DMS53 treated with DMSO at 0.1 percent for 48 hours (cell line): ENCODE measurements around the gene ZNF148.

ENCODE experiments used
- DNase-seq: peaks from one replicate; lab custom pipeline; 2025; ENCODE audit not compliant: unreplicated experiment; lab: John Stamatoyannopoulos, UW

Gene ZNF148

DNA sequence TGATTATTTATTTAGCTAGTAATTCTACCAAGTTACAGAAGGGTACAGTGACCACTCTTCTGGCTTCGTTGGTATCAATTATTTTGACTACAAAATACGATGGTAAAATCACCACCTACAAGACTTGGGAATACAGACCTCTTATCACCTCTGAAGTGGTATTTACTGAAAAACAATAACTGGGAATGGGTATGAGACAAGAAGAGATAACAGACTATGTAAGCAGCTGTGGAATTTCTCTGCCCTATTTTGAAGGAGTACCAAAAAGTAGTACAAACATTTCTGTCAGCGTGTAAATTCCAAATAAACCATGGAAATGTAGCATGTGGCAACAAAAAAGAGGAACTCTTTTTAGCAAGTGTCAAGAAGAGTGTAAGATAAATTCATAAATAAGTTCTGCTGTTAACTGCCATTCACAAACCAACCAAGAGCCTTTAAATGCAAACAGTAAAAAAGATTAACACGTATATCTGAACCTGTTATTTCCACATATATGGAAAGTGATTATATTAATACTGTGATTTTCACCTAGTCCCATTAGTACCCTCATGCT, 85.6 kb downstream of the ZNF148 start:
- no peak for DNase-seq

GRCh38 chr3:125287248-125287647, 87.9 kb downstream of the ZNF148 start:
- no peak for DNase-seq

DNA sequence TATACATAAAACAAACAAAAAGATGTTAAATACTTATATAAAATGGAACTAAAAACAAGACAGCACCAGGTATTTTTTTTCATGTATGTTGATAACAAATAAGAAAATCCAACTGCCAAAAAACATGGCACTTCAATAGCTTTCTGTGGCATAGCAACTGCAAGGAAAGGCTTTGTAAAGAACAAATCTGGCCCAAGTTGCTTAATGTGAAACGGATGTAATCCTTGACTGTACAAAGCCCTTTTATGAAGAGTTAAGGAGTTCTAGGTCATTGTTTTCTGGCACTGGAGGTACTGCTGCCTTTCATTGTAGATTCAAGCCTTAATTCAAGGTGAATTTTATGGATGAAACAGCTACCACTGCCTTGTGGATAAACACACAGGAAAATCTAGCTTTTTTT, 93.7 kb downstream of the ZNF148 start:
- DNase-seq = no peak

DNA sequence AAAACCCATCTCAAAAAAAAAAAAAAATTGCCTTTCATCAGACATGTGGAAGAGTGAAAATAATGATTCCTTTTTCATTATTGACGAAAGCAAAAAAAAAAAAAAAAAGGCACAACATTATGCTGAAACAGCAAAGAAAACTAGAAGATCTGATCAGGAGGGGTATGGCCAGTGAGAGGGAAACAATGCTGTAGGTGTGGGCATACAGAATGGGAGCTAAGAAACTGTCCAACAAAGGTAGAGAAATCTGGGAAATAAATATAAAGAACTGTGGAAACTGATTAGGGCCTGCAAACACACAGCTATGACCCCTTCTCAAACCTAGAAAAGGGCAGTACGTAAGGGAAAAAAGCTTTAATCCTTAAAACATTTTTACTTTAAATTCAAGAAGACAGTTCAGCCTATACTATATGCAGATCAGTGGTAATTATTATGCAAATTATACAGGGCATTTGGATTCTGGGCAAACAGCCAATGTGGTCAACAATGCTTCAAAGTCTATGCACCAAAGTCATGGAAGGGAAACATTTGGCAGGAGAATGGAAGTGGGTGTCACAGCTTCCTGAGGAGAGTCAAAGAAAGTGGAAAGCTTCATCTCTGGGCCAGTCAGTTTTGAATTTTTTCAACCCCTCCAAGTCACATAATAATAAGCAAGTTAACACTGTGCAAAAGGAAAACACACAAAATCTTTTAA, 94.3 kb downstream of the ZNF148 start:
- DNase-seq = no peak

DNA sequence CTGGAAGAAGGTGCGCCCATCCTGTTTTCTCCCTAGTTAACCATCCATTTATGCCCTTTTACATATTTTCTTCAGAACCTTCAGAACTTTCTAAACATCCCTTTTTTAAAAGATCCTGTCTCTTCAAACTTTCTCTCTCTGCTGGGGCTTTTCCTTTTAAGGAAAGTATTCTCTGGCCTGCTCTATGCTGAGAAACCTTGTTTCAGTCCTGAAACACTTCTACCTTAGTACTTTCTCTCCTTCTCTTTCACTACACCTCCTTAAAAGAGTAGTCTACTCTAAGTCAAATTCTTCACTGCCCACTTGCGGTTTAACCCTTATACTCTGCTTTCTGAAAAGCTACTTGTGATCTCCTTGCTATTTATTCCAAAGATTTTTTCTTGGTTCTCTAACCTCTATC, 97.0 kb downstream of the ZNF148 start:
- DNase-seq = no peak

GRCh38 chr3:125271127-125271526, 104.0 kb downstream of the ZNF148 start:
- DNase-seq = no peak

GRCh38 chr3:125267460-125267859, 107.7 kb downstream of the ZNF148 start:
- DNase-seq = no peak

- DNase-seq = no peak
These were observed 108.2 kb downstream of the ZNF148 start for GRCh38 chr3:125266971-125267370.

GRCh38 chr3:125262161-125262560, 113.0 kb downstream of the ZNF148 start:
- DNase-seq = no peak

DNA sequence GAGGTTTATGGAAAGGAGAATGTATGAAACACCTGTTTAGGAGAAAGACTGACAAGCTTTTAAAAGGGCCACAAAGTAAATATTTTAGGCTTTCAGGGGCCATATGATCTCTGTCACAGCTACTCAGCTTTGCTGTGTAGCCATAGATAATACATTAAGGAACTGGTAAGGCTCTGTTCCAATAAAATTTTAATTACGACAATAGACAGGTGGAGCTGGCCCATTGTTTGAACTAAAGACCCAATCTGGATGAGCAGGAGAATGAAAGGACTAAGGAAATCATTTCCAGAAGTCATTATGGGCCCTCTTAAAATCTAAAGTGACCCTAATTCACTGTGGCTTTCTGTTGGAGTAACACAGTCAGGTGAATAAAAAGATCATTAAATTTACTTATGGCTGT, 114.1 kb downstream of the ZNF148 start:
- DNase-seq = no peak

GRCh38 chr3:125260158-125260557, 115.0 kb downstream of the ZNF148 start:
- no peak for DNase-seq

DNA sequence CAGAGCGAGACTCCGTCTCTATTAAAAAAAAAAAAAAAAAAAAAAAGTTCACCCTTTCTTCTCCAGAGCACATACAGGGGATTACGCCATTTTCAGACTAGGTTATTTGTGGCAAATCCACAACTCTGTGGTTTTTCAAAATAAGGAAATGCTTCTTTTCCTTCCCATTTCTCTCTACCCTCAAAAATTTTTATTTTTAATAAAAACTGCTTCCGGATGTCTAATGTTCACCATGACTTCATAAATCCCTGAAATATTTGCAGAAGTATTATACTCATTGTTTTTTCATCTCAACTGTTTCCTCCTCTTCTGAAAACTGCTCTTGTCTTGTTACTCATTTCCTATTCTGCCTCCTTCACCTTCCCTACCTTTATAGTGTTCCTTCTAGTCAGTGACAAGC, 117.6 kb downstream of the ZNF148 start:
- DNase-seq = no peak

DNA sequence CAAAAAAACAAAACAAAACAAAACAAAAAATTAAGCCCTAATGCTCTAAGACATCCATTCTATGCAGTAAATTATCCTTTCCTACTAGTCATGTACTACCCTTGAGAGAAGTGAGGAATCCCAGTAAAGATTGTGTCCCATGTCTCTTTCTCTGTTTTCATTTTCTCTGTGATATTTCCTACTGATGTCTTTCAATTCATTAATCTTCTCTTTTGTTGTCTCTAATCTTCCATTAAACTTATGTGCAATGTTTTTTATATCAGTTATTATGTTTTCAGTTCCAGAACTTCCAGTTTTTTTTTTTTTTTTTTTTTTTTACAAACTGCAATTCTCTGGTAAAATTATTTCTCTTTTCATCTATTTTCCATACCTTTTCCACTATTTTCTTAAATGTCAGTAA, 118.5 kb downstream of the ZNF148 start:
- no peak for DNase-seq

DNA sequence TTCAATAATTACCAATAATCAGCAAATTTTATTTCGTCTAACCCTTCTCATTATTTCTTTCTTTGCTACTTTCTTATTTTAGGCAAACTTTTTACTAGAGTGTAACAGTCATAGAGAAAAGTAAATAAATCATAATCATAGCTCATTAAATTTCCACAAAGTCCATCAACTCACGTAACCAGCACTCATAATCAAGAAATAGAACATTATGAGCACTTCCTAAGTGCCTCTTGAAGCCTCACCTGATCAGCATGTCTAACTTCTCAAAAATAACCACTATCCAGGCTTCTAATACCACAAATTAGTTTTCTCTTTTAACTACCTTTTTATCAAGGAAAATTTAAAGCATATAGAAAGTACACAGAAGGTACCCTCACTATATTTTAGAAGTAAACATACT, 124.2 kb downstream of the ZNF148 start:
- DNase-seq = no peak

GRCh38 chr3:125246237-125246636, 128.9 kb downstream of the ZNF148 start:
- DNase-seq = no peak

DNA sequence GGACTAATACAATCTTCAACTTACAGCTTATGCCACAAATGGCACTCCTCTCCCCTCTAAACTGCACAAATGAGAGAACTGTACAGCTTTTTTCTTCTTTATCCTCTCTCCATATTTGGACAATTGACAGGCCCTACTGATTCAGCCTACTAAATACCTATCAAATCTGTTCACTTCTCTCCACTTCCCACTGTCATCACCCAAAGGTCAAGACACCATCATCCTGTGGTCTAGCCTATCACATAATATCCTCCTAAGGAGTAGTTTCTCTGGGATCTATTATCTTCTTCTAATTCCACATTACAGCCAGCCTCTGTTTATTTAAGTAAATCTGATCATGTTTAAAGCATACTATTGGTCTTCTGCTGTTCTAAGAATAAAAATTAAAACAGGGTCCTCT, 129.6 kb downstream of the ZNF148 start:
- no peak for DNase-seq

DNA sequence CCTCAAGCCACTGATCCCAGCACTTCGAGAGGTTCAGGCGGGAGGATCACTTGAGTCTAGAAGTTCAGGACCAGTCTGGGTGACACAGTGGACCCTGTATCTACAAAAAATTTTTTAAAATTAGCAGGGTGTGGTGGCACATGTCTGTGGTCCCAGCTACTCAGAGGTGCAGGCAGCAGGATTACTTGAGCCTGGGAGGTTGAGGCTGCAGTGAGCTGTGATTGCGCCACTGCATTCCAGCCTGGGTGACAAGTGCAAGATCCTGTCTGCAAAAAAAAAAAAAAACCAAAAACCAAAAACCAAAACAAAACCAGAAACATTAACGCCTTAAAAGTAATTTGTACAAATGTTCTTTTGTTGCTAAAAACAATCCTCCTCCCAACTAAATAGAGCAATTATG, 134.6 kb downstream of the ZNF148 start:
- DNase-seq = no peak

GRCh38 chr3:125239266-125239665, 135.9 kb downstream of the ZNF148 start:
- no peak for DNase-seq

DNA sequence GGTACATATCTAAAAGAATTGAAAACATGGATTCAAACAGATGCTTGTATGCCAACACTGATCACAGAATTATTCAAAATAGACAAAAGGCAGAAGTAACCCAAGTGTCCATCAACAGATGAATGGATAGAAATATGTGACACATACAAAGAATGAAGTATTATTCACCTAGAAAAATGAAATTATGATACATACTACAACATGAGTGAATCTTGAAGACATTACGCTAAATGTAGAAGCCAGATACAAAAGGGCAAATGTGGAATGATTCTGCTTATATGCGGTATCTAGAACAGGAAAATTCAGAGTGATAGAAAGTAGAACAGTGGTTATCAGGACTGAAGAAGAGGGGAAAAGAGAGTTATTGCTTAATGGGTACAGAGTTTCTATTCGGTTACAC, 136.4 kb downstream of the ZNF148 start:
- no peak for DNase-seq

DNA sequence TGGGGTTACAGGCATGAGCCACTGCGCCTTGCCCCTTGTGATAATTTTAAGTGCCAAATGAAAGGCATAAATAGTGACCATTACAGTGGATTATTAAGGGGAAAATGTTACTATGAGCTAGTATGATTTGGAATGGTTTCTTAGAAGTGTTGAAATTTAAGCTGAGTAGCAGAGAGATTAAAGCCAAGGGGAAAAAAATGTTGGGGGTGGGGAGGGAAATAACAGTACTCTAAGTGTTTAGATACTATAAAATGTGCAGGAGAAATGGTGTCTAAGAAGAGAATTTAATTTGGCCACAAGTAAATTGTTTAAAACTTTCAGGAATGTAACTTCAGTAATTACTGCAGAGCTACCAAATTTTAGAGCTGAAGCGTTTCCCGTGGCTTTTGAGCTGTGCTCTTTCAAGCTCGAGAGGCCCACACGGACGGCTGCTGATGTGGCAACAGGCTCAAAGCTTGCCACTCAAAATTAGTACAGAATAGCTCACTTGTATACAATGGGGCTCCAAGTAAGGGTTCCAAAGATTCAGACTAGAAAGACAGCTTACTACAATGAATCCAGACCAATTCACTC, 138.7 kb downstream of the ZNF148 start:
- DNase-seq = no peak

GRCh38 chr3:125234831-125235230, 140.3 kb downstream of the ZNF148 start:
- DNase-seq = no peak

DNA sequence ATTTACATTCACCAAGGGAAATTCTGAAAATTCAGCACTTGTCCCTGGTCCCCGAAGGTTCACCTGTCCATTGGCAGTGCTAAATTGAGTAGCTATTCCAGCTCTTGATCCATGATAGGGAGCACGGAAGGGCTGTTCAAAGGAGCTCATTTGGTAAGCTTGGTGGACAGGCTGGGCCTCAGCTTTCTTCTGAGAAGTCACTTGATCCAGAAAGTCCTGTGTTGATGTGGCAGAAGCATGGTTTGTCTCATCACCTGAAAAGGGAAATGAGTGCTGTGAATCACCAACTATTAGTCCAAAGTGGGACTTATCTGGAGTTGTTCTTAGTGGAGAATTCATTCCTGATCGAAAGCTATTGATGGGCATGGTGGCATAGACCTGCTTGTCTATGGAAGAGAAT, 142.7 kb downstream of the ZNF148 start:
- no peak for DNase-seq

- DNase-seq = no peak
These were observed 143.2 kb downstream of the ZNF148 start for GRCh38 chr3:125231895-125232294.
